ENCODE data around the gene ZMAT1. TPM values are rescaled to one million over a fixed set of nuclear protein-coding genes. Genes with fewer than 3 reads are reported as not detected.
A peak's percentile ranks its signal among the peaks of the same experiment; 100 is the strongest.
"Not testable (repeated sequence)": the region's sequence is repeated elsewhere in the genome, so short reads cannot be mapped to it uniquely, and the experiment has no call there.

Gene ZMAT1
- total RNA-seq, result 3.8 TPM
- long read RNA-seq, partial matches to known transcripts, result 0 of 12 reads
- long read RNA-seq, other reads (novel, unspliced or antisense), result 12 of 12 reads

- ATAC-seq (ENCODE audit: poor library complexity) (peak; percentile 99), DNase-seq (peak; percentile 95)
- intact Hi-C loops (cut with DNase I), result no loop called here
Observed at GRCh38 chrX:101931488-101932248, at the start of gene ZMAT1. ZMAT1 (minus strand) TSS chrX:101932027; CDS start chrX:101932008, 19 bp downstream.

- ATAC-seq (ENCODE audit: poor library complexity), result no peak
- intact Hi-C loops (cut with DNase I), result no loop called here
- no peak for DNase-seq
Observed at GRCh38 chrX:101977106-101977505, 45.3 kb upstream of the ZMAT1 start.

- ATAC-seq (ENCODE audit: poor library complexity) (no peak), DNase-seq (no peak)
- intact Hi-C loops (cut with DNase I), result no loop called here
Observed at GRCh38 chrX:101973066-101973465, 41.2 kb upstream of the ZMAT1 start.

GRCh38 chrX:101964923-101965539, 33.2 kb upstream of the ZMAT1 start:
- intact Hi-C loops (cut with DNase I); DNase-seq; ATAC-seq (ENCODE audit: poor library complexity): not testable (repeated sequence)

GRCh38 chrX:101958139-101958538, 26.3 kb upstream of the ZMAT1 start:
- intact Hi-C loops (cut with DNase I), result no loop called here
- DNase-seq, result no peak
- no peak for ATAC-seq (ENCODE audit: poor library complexity)

- ATAC-seq (ENCODE audit: poor library complexity) (no peak), DNase-seq (no peak)
- intact Hi-C loops (cut with DNase I), result no loop called here
Observed at GRCh38 chrX:101957174-101957573, 25.3 kb upstream of the ZMAT1 start.

GRCh38 chrX:101956556-101956955, 24.7 kb upstream of the ZMAT1 start:
- intact Hi-C loops (cut with DNase I), result no loop called here
- DNase-seq (no peak), ATAC-seq (ENCODE audit: poor library complexity) (no peak)

- DNase-seq (no peak), ATAC-seq (ENCODE audit: poor library complexity) (no peak)
- intact Hi-C loops (cut with DNase I), result no loop called here
Observed at GRCh38 chrX:101950581-101950980, 18.8 kb upstream of the ZMAT1 start.

- intact Hi-C loops (cut with DNase I), result no loop called here
- DNase-seq (no peak), ATAC-seq (ENCODE audit: poor library complexity) (no peak)
Observed at GRCh38 chrX:101932249-101932570, 383 bp upstream of the ZMAT1 start.

- ATAC-seq (ENCODE audit: poor library complexity) (peak; percentile 6), DNase-seq (no peak)
- intact Hi-C loops (cut with DNase I), result no loop called here
Observed at GRCh38 chrX:101931136-101931487, 715 bp downstream of the ZMAT1 start.

- intact Hi-C loops (cut with DNase I), result no loop called here
- DNase-seq (no peak), ATAC-seq (ENCODE audit: poor library complexity) (no peak)
Observed at GRCh38 chrX:101925733-101926132, 6.1 kb downstream of the ZMAT1 start.

- DNase-seq (no peak), ATAC-seq (ENCODE audit: poor library complexity) (no peak)
- intact Hi-C loops (cut with DNase I), result no loop called here
Observed at GRCh38 chrX:101918751-101919150, 13.1 kb downstream of the ZMAT1 start.

- intact Hi-C loops (cut with DNase I), result no loop called here
- no peak for ATAC-seq (ENCODE audit: poor library complexity)
- no peak for DNase-seq
Observed at GRCh38 chrX:101906136-101906796, 25.6 kb downstream of the ZMAT1 start.

GRCh38 chrX:101904996-101905395, 26.8 kb downstream of the ZMAT1 start:
- ATAC-seq (ENCODE audit: poor library complexity), result no peak
- intact Hi-C loops (cut with DNase I), result no loop called here
- DNase-seq, result no peak

Other genes starting within 250 kb of the ZMAT1 start
- gene TCEAL2, start 193.7 kb upstream of the ZMAT1 start, total RNA-seq, result 0.27 TPM
- not detected for gene TCEAL6, start 210.5 kb upstream of the ZMAT1 start, total RNA-seq
- 0.97 TPM for gene BEX5, start 223.9 kb upstream of the ZMAT1 start, total RNA-seq